ENCODE data around the gene UTP18.

UTP18 gene

DNA sequence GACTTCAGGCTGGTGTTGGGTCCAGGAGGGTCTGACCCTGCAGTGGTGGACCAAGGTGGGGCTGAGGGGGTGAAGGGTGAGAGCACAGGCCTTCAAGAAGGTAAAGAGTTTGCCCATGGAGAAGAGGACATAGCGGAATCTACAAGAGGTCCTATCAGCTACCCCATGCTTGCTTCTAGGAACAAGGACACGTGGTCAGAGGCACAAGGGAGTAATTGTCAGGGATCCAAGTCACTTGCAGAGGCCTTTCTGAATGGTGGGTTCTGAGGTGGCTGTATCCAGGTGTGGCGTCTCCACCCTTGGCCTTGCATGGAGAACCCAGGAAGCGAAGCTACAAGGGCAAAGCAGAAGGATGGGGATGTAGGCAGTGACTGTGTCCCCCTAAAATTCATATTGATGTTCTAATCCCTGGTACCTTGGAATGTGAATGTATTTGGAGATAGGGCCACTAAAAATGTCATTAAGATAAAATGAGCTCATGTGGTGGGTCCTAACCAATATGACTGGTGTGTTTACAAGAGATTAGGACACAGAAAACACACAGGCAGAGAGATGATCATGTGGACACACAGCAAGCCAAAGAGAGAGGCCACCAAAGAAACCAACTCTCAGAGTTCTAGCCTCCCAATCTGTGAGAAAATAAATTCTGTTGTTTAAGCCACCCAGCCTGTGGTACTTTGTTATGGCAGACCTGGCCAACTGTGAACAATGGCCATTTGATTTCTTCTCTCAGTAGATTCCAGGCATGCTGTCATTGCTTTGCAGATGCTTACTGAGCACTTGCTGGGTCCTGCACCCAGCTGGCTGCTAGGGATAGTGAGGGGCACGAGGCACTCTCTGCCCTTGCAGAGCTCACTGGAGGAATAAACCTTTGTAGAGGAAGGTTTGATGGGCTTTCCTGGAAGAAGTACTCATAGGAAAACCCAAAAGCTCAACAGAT, 75.8 kb downstream of the UTP18 start:
- H3K4me3 ChIP-seq (ENCODE audit: low read depth, low read length): no peak overlapping the region
- no peak for DNase-seq (ENCODE audit: low read depth)
- TF ChIP-seq, protein P1, sequence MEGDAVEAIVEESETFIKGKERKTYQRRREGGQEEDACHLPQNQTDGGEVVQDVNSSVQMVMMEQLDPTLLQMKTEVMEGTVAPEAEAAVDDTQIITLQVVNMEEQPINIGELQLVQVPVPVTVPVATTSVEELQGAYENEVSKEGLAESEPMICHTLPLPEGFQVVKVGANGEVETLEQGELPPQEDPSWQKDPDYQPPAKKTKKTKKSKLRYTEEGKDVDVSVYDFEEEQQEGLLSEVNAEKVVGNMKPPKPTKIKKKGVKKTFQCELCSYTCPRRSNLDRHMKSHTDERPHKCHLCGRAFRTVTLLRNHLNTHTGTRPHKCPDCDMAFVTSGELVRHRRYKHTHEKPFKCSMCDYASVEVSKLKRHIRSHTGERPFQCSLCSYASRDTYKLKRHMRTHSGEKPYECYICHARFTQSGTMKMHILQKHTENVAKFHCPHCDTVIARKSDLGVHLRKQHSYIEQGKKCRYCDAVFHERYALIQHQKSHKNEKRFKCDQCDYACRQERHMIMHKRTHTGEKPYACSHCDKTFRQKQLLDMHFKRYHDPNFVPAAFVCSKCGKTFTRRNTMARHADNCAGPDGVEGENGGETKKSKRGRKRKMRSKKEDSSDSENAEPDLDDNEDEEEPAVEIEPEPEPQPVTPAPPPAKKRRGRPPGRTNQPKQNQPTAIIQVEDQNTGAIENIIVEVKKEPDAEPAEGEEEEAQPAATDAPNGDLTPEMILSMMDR (IDR thresholded peaks at IDR 0.05; ENCODE audit: low read depth, low read length, missing control alignments): no peak

DNA sequence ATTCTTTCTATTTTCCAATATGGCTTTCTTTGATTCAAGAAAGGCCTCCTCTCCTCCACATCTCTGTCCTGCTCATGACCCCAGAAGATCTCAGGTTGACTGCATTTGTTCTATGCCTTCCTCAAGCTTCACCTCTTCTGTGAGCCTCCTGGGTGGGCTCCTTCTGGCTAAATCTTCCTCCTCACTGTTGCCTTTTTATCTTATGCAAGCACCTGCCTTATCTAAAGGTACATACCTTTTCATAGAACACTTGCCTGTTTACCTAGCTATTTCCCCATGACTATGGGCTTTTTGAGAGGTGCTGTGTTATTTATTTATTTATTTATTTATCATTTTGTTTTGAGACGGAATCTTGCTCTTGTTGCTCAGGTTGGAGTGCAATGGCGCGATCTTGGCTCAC, 81.1 kb downstream of the UTP18 start:
- no peak for DNase-seq (ENCODE audit: low read depth)
- H3K4me3 ChIP-seq (ENCODE audit: low read depth, low read length): no peak overlapping the region
- TF ChIP-seq, protein P1 (IDR thresholded peaks at IDR 0.05; ENCODE audit: low read depth, low read length, missing control alignments): no peak

DNA sequence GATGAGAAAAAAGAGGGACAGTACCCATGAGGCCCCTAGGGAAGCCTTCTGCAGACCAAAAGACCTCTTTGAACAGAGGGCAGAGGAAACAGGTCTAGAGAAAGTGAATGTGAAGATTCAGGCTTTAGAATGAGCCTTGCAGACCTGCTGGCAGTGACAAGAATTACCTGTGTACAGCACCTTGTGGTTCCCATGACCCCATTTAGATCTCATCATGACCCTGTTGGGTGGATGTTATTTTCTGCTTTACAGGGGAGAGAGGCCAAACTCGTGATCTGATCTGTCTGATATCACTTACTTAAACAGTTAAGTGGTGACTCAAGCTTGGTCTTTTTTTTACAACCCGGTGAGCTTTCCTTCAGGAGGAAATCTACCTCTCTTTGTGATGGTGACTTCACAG, 81.9 kb downstream of the UTP18 start:
- no peak for DNase-seq (ENCODE audit: low read depth)
- TF ChIP-seq, protein P1 (IDR thresholded peaks at IDR 0.05; ENCODE audit: low read depth, low read length, missing control alignments): no peak
- H3K4me3 ChIP-seq (ENCODE audit: low read depth, low read length): no peak overlapping the region

DNA sequence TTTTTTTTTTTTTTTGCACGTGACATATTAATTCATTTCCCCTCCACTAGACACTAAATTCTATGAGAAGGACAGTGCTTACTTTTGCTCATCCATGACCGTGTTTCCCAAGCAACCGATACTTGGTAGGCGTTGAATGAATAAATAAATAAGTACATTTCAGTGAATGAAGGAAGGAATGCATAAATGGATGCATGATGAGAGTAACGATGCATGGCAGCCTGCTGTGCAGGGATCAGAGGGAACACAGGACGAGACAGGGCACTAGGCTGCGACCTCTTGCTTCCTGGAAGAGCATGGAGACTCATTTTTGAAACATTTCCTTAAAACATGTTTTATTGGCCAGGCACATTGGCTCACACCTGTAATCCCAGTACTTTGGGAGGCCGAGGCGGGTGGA, 84.2 kb downstream of the UTP18 start:
- TF ChIP-seq, protein P1 (IDR thresholded peaks at IDR 0.05; ENCODE audit: low read depth, low read length, missing control alignments): no peak
- no peak overlapping the region for H3K4me3 ChIP-seq (ENCODE audit: low read depth, low read length)

DNA sequence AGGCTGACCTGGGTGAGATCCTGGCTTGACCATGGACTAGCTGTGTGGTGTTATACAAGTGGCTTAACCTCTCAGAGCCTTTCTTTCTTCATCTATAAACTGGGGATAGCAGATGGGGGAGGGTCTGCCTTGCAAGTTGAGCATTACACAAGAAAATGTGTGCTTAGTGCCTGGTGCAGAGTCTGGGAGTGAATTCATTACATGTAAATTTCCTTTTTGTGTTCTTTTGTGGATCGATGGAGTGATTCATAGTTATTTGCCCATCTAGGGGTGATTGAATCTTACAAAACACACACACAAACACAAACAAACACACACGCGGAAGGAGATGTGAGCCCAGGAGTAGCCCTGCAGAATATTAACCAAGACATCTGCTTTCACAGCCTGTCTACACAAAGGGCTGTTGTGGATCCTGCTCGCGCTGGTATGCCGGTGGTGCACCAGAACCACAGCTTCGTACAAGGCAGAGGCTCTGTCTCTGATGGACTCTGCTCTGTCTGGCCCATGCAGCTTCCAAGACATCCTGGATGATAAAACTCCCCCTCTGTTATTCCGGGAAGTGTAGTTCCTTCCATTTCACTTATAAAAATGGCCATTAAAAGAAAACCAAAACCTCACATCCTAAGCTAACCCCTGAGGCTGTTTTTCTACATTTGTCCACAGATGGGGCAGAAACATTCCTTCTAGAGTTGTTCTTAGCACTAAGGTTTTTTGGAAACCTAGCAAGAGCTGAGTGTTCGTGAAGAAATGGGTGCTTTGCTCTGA, 86.1 kb downstream of the UTP18 start:
- no peak overlapping the region for H3K4me3 ChIP-seq (ENCODE audit: low read depth, low read length)
- no peak for DNase-seq (ENCODE audit: low read depth)
- TF ChIP-seq, protein P1 (IDR thresholded peaks at IDR 0.05; ENCODE audit: low read depth, low read length, missing control alignments): no peak

More for the DNA sequence above, 84.2 kb downstream of the UTP18 start:
- DNase-seq (ENCODE audit: low read depth): no peak

Measured in GM12864 (cell line).